Cardiac septum (tissue), 1 donor: ENCODE measurements around the gene CA10. TPM values are rescaled to one million over a fixed set of nuclear protein-coding genes. Genes with fewer than 3 reads are reported as not detected.

Source experiments
- DNase-seq: peaks from one replicate; pipeline ENCODE4 v3.0.0-alpha.2; 2020; ENCODE audit warnings: low spot score
- intact Hi-C: fragments of 100-400 bp; cut with DNase I; formaldehyde crosslinking; loops from one replicate; pipeline ENCODE4 v1.14.0; 2022
- total RNA-seq: library from RNA; stranded (reverse); fragmentation: NEBNext Ultra II Directional; extraction: Animal tissue kit (Norgen Biotek cat#: 25700); gene quantifications from one replicate; pipeline ENCODE4 v1.2.1, GENCODE V29; 2021
- donor health status: DM: no; HTN: no; CAD: no.

CA10 gene
- total RNA-seq, 1 donor from 2014 or later, result not detected

DNA sequence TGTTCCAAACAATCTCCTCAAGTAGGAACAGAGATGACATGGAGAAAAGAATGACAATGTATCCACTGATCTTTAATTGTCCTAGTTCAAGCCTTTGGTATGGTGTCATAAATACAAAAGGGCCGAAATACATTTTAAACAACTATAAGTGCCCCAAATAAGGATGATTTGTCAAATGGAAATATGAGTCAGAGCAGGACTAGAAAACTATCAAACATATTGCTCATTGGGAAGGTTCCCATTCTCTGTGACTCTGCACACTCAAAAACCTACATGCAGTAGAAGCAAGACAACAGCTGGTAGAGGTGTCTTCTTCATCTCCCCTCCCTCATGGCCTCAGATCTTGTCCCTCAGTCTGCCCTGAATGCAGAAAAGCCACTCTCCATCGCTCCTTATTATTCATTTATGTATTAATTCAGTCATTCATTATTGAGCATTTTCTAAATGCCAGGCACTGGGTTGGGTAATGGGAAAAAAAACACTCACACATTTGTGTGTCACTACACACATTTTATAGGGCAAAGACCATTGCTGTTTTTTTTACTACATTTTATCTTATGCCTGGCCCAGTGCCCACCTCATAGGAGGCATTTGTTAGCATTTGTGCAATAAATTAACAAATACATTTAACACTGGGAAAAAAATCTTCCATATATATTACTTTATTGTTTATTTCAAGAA, 10.1 kb downstream of the CA10 start:
- DNase-seq, result no peak
- intact Hi-C loops, result no loop called here

DNA sequence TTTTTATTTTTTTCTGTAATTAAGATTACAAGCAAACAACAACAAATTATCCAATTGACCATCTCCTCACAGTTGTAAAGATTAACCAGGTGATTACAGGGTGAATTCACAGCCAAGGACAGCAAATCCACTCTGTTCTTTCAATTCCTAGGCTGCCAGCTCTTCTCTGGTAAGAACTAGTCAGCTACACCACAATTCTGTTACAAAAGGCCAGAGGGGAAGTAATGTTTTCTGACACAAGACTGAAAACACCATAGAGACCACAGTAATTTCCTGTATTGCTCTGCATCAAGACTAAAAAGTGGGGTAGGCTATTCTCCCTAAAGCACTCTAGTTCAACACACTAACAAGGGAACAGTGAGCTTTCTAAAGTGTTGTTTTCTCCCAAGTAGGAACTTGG, 10.6 kb downstream of the CA10 start:
- intact Hi-C loops, result no loop called here
- no peak for DNase-seq

DNA sequence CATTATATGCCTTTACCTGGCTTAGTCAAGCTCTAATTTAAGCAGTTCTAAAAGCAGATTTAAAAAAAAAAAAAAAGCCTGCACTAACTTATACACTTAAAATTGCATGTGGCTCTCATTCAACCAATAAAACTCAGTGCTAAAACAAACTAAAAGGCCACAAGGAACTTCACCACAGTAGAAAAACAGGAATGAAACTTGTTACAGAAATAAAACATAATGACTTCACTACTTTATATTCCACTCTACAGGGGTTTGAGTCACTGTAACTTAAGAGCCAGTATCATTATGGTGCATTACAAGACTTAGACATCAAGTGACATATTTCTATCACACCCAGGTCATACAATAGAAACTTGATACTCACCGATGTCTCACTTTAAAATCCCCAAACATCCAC, 11.1 kb downstream of the CA10 start:
- intact Hi-C loops, result no loop called here
- no peak for DNase-seq

DNA sequence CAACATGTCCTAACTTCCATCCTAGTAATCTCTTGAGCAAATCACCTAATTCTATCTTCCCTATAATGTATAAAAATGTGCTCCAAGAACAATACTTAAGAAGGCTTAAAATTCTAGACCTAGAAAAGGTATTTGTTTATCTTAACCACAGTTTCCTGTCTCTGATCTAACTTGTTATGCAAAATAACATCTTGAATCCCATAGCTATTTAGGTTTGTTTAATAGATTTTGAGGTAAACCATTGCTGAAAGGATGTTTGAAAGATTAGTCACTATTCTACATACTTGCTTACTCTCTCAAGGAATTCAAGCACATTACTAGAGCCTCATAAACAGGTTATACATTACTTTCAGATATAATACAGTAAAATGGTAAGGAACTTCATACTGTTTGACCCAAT, 13.0 kb downstream of the CA10 start:
- intact Hi-C loops, result no loop called here

DNA sequence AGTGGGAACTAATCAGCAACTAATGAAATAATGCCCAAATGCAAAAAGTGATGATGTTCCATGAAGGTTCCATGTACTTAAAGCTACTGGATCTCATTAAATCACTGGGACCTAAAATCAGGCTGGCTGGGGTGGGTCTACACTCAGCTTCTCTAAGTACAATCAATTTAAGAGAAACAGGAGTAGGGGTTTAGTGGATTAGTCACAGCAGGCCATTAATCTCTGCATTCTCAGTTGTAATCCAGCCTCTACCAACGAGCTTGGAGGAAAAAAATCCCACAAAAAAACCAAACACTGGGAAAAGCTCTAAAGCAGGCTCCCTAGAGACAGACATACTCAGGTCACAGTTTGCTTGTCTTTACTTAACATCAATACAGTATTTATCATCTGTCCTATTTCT, 15.0 kb downstream of the CA10 start:
- DNase-seq, result no peak
- intact Hi-C loops, result no loop called here

More for the DNA sequence above, 13.0 kb downstream of the CA10 start:
- no peak for DNase-seq

DNA sequence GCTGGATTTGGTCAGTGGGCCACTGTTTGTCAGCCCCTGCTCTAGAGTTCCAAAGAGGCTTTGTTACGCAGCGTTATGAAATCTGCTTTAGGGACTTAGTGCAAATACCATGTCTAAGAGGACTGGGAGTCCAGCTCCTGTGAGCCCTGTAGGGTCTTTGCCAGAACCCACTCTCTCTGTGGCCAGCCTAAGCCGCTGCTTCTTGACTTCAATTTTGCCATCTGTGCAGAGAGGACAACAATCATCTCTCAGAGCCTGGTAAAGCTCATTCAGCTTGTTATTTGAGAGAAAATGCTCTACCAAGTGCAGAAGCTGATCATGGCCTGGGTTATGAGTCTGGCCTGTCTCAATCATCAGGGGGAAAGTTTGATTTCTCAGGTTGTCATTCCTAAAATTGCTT, 17.9 kb downstream of the CA10 start:
- intact Hi-C loops, result no loop called here
- DNase-seq, result no peak

DNA sequence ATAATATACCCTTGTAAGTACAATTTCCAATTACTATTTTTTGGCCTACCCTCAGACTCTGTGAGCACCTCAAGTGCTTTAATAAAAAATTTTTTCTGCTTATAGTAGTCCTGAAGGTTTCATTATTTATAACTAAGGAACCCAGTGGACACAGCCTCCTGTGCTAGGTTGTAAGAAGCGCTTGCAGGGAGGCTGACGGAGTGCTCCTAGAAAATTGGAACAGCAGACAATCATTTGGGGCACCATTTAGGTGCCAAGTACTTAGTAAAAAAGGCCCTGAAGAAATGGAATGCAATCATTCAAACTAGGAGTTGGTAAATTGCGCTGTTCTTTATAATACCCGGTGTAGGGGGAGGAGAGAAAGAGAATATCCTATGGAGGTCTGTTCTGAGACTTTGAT, 19.8 kb downstream of the CA10 start:
- intact Hi-C loops, result no loop called here

DNA sequence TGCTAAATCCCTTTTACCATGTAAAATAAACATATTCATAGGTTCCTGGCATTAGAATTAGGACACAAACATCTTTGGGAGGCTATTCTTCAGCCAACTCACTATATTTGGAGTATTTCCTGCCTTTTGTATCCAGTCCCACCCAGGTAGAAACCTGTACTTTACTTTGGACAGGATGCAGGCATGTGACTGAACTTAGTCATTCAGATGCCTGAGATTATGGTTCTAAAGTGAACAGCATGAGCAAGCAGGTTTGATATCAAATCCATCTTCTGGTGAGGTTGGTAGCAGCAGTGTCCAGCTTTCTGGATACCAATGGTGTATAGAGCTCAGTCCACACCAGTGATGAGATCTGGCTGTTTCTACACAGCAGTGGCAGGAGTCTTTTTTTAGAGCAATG, 20.2 kb downstream of the CA10 start:
- intact Hi-C loops, result no loop called here
- no peak for DNase-seq

More for the DNA sequence above, 19.8 kb downstream of the CA10 start:
- no peak for DNase-seq

DNA sequence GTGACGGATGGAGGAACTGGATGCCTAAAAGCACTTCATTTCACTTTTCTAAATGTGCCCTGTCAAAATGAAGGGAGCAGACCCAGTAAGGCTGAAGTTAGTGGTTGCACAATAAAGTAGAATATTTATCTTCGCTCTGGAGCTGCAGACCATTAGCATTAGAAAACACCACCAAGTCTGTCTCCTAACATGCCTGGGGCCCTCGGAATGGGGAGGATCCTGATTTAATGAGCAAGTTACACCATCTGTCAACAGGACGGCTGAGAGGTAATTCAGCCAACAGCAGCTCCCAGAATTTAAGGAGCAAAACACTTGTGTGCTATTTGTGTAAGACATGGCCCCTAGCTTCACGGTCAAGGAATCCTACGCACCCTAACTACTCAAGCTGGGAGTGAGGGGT, 22.3 kb downstream of the CA10 start:
- intact Hi-C loops, result no loop called here
- no peak for DNase-seq

DNA sequence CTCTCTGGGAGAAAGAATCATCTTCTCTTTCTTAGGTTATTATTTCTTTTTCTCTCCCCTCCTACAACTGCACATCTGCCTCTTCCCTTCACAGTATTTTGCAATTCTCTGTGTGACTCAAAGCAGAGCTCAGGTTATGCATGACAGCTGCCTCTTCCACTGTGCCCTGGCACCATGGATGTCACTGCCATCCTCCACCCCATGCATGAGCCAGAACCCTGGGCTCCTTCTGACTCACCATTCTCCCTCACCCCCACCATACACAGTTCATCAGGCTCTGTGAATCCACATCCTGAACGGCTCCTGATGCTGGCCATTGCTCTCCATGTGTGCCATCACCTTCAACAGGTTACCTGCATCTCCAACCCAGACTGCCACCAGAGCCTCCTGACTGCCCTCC, 23.9 kb downstream of the CA10 start:
- intact Hi-C loops, result no loop called here
- no peak for DNase-seq

DNA sequence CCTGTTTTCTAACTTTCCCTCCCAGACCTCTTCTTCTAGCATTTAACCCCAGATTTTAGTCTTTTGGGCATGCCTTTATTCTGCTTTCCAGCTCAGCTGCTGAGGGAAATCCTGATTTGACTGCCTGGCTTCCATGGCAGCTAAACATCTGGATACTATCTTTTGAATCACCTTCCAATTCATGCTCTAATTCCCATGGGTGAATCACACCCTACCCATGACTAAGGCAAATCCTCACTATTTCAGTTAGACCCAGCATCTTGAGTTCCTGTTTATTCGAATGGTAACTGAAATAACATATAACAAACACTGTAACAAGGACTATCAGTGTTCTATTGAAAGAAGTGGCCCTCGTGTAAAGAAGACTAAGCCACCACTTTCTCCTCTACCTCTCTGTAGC, 29.8 kb downstream of the CA10 start:
- no peak for DNase-seq
- intact Hi-C loops, result no loop called here

DNA sequence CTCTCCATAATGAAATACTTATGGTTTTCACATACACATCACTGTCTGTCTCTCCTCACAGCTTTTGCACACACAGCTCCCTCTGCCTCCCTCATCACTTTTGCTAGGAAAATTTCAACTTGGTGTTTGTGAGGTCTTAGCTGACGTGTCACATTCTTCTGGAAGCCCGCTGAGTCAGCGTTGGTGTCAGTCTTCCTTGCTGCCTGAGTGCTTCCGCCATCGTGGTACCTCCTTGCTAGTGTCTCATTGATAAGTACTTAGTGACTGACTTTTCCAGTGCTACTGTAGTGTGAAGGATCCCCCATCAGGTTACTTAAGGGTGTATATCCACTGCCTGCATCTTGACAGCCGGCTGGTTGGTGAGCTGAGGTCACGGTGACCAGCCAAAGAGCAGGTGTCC, 33.5 kb downstream of the CA10 start:
- intact Hi-C loops, result no loop called here
- DNase-seq, result no peak

DNA sequence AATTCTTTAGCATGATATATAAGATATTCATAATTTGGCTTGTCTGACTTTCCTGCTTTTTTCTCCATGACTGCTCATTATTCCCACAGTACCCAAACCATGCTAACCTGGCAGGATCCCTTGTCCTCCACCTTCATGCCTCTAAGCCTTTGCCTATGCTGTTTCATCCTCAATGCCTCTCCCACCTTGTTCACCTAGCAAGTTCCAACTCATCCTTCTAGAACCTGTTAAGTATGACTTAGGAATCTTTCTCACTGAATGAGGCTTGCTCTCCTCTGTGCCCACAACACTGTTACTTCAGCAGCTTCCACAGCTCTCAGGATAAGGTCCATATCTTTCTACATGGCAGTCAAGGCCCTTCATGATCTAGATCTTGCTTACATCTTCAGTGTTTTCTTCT, 34.0 kb downstream of the CA10 start:
- intact Hi-C loops, result no loop called here
- no peak for DNase-seq

DNA sequence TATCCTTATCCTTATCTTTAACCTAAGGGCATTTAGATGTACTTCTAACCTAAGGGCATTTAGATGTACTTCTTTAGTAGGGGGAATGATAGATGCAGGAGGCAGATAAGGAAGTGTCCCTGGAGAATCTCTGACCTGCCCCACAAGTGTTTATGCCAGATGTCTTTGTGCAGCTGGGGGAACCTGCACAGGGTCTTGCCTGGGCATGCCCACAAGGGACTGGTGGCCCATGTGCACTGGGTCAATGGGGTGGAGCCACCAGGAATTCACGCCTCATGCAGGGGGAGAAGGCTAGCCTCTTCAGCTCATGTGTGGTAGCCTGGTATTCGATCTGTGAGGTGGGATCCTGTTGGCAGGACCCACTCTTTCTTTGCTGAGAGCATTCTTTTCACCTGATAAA, 38.0 kb downstream of the CA10 start:
- intact Hi-C loops, result no loop called here
- DNase-seq, result no peak

DNA sequence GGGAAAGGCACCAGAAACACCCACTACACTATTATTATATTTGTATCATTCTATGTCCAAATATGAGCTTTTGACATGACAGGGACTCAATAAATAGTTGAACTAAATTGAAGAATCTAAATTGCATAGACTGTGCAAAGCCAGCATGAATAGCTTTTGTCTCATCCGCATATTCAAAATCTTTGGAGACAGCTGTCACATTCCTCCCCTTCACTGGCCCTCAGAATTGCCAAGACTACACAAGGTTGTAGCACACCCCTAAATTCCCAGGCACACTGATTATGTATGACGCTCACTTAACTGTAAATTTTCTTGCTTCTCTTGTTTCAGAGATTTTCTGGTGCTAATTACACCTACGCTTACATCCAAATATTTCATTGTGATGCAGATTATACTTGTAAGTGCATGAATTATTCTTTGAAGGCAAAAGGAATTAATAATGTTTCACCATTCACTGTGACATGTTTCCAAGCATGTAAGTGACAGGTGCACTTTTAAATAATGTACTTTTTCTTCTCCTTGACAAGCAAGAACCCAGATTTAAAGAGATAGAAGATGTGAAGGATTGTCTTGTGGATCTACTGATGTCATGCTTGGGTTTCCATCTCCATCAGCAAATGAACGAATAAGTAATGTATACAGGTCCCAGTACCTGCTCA, 47.5 kb downstream of the CA10 start:
- DNase-seq, result no peak
- intact Hi-C loops, result no loop called here

DNA sequence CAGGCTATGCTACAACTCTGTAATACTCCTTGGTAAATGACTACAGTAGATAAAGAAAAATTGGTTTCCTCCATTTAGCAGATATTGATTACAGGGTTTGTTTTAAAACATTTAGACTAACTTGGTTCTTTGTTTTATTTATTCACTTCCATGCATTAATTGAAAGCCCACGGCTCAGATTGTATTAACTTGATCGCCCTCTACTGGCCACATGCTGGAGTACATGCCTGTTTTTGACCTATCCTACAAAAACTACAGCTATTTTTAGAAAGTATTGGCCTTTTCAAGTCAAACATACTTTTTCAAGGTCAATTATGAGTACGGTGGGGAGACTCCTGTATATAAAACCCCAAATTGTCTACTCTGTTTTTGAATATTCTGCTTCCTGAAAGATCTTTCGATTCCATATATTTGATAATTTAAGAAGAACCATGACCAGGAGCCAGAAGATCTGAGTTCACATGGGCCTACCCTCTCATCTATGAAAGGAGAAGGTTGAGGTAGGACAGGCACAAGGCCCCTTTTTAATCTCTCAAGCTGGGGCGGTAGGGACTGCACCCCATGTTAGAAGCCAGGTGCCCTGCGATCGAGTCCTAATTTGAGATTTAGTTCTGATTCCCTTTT, 51.8 kb downstream of the CA10 start:
- DNase-seq, result no peak
- intact Hi-C loops, result no loop called here

DNA sequence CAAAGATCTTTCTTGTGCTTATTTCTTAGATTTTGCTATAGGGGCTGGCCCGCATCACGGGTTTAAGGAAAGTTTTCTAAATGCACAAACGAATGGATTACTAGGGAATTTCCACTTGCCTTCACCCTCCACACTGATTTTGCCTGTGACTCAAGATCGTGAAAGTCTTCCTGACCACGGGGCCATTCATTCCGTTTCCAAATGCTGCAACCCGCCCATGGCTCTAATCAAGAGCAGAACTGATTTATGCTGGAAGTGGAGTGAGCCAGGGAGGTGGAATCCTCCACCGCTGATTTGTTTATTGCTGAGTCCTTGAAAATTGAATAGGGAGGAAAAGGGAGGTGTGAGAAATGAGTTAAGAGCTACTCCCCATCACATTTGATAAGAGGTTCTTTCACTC, 52.4 kb downstream of the CA10 start:
- intact Hi-C loops, result no loop called here
- no peak for DNase-seq

DNA sequence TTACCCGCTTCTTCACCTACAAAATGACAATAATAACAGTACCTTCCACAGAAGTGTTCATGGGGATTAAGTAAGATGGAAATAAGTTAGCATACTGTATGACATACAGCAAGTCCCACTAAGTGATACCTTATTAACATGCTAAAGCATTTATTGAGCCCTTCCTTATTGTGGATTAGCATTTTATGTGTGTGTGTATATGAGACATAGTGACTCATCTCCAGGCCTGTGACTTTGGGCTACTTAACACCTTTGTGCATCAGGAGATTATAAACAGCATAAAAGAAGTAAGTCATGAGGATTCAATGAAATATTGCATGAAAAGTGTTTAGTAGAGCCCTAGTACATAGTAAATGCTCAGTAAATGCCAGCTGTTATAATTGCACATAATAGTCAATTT, 52.9 kb downstream of the CA10 start:
- intact Hi-C loops, result no loop called here
- DNase-seq, result no peak

DNA sequence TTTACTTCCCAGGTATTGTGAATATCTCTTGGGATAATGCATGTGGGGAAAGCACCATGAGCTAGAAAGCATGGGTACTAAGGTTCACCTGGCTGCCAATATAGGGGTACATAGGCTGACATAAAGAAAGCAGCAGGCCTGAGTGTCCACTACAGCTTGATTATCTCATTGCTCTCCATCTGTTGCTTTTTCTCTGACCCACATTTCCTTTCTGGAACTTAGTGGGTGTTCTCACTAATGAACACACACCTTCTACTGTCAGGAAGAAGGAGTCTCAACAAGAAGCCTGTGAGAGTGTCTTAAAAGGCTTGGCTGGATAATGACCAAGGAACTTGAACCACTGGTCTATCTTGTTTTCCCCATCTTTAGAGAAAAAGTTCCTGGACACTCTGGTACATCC, 62.5 kb downstream of the CA10 start:
- no peak for DNase-seq
- intact Hi-C loops, result no loop called here

DNA sequence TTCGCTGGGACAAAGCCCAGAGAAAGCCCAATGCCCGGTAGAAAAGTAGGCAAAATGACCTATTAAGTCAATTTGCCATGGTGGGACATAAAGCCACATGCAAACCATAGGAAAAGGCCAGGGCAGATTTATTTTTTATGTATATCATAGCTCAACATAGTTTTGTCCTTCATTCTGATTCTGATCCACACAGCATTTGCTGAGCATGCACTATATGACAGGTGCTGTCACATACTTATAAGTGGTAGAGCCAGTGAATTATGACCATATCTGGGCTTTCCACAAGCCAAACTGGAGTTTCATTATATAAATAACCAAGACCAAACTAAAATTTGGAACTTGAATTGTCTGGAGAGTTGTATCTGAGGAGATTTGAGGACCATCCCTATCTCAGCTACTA, 74.3 kb downstream of the CA10 start:
- intact Hi-C loops, result no loop called here
- DNase-seq, result no peak

DNA sequence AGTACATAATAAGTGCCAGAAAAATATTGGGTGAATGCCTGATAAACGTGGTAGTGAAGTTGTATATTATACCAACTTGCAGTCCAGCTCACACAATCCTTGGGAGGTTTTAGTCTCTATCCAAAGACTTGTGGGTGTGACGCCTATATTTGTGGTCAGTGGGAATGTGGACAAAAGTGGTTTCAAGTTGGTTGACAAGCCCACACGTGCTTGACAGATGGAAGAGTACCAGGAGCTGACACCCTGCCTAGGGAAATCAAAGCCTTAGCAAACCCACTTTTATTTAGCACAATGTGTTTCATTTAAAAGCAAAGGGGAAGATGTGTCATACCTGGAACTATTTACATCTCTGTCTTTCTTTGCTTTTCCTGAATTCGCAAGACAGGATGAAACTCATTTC, 79.0 kb downstream of the CA10 start:
- no peak for DNase-seq
- intact Hi-C loops, result no loop called here
